Breast epithelium (tissue), 3 donors: ENCODE results near the gene USP22.

Source experiments
- CTCF ChIP-seq, 3 donors: fragments of 450-650 bp; IDR thresholded peaks; one replicate each; pipeline ENCODE4 v1.5.1; 2016 to 2017; ENCODE audit warnings: antibody characterized with exemption in 3 of 3, mild to moderate bottlenecking in 3 of 3, moderate library complexity in 3 of 3
- POLR2A ChIP-seq: fragments of 450-650 bp; IDR thresholded peaks from one replicate; pipeline ENCODE4 v1.6.1; 2016; ENCODE audit warnings: antibody characterized with exemption, mild to moderate bottlenecking, moderate library complexity
- POLR2AphosphoS5 ChIP-seq, 3 donors: sonication (generic); formaldehyde crosslinking; IDR thresholded peaks; one replicate each; pipeline ENCODE4 v1.6.1; 2017; ENCODE audit warnings: antibody characterized with exemption in 3 of 3

- TF ChIP-seq CTCF (IDR thresholded peaks at IDR 0.05) (no peak), POLR2AphosphoS5 (IDR thresholded peaks at IDR 0.05) (no peak), POLR2A (no peak)
Observed at GRCh38 chr17:21015564-21015963, 27.2 kb downstream of the USP22 start.
